Stimulated activated CD4-positive, alpha-beta T cell treated with anti-CD3 and anti-CD28 coated beads, Interleukin-15, amount 100 ng/mL, for 1 hour (primary cell): ENCODE data around the gene HMHB1.

ENCODE experiments used
- DNase-seq, 2 donors: peaks; one replicate each; pipeline ENCODE4 v3.0.0-alpha.2; 2020; ENCODE audit warnings: low read depth in 1 of 2, low spot score in 1 of 2

HMHB1 gene

DNA sequence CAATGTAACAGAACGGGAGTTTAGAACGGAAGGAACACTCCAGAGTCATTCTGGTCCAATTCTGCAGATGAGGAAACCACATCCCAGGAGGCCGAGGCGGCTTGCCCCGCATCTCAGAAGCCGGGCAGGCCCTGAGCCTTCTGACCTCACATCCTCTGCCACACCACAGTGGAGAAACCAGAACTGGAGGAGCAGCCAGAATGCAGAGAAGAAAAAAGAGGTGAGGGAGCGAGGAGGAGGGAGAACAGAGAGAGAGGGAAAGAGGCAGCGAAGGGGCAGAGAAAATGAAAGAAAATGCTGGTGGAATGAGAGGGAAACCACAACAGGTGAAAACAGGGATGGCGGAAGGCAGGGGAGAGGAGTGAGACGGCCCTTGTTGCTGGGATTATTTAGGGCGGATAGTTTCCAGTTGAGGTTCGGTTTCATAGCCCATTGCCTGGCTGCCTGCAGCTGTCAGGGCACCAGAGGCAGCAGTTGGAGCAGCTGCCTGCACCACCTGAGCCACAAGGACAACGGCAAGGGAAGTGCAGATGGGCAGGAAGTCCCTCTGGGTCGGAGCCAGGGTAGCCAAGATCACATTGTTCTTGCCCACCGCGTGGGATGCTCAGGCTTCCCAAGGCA lies at the start of gene HMHB1:
TSS of gene HMHB1 (plus strand) at position 77 of the 621 bp plus-strand sequence.
- DNase-seq = no peak

DNA sequence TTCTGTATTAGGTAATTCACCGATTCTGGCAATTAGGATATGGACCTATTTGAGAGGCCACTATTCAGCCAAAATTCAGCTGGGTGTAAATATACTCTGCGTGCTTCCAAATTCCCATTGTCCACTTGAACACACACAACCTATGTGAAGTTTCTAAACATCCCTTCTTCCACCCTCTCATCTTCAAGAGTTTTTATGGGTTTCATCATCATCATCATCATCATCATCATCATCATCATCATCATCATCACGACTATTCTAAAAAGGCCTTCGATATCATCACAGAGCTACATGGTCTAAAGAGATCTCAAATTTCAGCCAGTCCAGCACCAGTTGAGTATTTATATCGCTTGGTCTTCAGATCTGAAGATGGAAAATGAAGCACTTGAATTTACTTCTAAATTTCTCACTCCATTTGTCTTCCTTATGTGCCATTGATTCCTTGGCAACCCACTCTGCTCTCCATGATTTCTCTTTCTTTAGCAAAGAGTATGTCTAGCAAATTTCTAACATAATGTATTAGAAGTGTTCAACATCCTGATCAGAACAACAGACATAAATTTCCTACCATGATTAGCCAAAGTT lies 49.2 kb upstream of the HMHB1 start:
- no peak for DNase-seq

DNA sequence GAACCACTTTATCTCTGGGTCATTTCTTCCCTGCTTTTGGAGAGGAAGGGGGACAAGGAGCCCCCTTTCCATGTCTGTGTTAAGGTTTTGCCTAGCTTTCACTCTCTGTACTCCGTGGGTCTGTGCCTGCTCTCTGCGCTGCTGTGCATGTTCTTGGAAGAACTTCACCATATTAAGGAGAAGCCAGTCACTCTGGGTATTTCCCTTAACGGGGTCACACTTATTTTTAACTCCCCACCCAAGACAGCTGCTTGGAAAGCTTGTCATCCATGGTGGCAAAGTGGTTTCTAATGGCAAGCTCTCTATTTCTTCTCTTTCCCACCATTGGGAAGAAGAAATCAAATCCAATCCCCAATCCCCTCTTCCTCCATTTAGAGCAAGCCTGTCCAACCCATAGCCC lies 44.8 kb upstream of the HMHB1 start:
- no peak for DNase-seq

DNA sequence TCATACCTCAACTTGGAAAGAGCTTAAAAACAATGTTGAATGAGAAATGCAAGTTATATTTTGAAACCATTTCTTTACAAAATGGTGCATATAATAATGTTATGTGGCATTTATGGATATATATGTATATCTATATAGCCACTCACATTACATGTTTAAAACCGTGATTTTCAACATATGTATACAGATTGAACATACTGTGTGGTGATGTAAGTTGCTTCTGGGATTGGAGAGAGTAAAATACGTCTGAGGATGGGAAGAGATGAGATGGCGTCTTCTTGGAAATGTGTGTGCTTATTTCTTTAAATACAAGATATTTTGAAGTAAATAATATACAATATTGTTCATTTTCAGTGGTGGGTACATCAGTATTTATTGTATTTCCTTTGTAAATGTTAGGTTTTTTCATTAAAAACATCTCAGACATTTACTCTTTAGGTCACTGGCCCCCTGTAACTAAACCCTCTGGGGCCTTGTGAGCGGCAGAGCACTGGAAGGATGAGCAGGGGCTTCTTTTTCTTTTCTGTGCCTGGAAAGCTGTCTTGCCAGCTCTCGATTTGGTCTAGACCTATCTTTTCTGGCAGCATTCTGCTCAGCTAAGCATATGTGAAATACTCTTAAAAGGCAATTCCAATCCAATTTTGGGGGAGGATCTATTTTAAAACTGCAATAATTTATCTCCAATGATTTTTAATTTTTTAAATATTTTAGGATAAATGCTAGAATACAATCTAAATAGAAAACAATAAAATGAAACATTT lies 42.8 kb upstream of the HMHB1 start:
- DNase-seq = no peak

DNA sequence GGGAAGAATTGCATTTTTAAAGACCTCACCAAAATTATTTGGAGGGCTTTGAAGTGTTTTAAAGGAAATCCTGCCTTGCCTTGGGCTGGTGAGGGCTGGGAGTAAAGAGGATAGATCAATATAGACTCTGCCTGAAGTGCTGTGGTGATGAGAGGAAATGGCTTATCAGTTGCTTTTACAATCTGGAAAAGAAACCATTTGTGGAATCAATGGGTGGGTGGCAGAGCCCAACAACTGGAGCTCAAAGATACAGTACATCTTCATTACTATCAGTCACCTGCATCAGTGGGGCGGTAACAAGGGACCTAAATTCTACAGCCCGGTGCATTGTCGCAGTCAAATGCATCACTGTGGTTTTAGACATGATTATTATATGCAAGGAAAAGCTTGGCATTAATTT lies 41.5 kb upstream of the HMHB1 start:
- no peak for DNase-seq

DNA sequence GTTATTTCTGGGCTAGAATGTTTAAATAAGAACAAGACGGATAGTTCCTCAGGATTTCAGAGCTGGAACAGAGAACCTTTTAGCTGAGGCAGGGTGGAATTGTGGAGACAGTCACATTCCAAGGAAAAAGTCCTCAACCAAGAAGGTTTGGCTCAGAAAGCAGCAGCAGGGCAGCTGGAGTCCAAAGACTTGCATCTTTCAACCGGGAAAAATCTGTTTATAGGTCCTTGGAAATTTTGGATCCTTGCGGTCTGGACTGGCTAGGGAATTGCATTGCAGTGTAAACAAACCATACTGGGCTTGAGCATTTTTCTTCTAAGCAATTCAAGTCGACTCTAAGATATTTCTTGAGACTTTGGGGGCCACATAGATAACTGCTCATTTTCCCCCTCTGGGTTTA lies 40.8 kb upstream of the HMHB1 start:
- DNase-seq = no peak

DNA sequence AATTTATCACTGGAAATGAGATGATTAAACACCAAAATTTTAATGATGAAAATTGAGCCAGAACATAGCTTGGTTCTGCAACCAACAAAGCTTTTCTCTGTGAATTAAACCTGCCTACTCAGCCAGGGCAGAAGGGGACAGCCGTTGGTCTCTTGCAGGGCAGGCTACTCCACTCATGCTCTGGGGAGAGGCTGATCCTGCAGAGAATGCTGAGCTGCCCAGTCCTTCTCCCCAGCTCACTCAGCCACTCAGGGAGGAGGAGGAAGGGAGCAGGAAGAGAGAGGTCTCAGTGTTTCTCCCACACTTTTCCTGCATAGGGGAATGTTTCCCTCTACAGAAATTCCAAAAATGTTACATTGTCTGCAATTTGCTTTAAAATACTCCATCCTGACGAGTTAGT lies 40.4 kb upstream of the HMHB1 start:
- DNase-seq = no peak

DNA sequence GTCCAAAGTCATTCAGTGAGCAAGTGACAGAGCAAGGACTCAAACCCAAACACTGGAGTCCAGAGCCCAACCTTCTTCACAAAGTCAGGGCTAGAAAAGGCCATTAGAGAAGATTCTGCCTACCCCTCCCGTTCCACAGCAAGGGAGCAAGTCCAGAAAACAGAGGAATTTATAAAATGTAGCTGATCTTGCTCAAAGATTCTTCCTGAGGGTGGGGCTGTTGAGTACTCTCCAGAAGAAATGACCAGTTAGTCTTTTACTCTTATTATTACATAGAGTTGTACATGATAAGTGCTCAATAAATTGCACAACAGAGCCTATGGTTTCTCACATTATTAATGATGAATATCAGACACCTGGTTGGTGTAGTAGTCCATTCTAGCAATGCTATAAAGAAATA lies 39.3 kb upstream of the HMHB1 start:
- no peak for DNase-seq

DNA sequence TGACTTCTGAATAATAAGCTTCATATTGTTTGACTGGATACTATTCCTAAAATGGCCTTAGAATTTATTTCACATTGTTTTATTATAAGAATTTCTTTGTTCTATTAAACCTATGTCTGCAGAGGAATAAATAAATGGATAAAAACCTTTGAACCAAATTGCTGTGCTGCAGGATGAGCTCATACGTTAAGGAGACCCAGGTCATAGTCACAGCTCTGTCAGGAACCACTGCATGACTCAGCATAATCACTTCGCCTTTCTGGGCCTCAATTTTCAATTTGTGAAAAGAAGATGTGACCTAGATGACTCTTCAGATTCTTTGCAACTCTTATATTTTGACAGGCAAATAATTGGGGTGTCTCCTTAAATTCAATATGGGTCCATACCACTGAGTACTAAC lies 36.7 kb upstream of the HMHB1 start:
- DNase-seq = no peak

DNA sequence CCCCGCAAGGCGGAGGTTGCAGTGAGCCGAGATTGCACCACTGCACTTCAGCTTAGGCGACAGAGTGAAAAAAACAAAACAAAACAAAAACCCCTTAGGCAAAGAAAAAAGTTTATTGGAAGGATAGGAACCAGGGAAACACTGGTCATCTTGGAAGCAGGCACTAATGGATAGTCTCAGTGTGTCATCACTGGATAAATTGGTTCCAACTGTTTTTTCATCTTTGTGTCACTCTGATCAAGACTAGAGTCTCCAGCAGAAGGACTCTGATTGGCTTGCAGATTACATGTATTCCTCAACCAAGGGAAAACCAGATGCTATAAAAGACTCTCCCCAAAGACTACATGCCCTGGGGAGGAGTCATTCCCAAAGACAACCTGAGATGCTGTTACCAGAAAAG lies 35.0 kb upstream of the HMHB1 start:
- no peak for DNase-seq

DNA sequence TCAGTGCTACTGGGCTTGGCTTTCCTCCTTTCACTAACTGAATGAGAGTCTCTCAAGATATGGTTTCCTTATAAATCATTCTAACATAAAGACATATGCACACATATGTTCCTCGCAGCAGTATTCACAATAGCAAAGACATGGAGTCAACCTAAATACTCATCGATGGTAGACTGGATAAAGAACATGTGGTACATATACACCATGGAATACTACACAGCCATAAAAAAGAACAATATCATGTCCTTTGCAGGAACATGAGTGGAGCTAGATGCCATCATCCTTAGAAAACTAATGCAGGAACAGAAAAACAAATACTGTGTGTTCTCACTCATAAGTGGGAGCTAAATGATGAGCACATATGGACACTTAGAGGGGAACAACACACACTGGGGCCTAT lies 32.5 kb upstream of the HMHB1 start:
- DNase-seq = no peak

DNA sequence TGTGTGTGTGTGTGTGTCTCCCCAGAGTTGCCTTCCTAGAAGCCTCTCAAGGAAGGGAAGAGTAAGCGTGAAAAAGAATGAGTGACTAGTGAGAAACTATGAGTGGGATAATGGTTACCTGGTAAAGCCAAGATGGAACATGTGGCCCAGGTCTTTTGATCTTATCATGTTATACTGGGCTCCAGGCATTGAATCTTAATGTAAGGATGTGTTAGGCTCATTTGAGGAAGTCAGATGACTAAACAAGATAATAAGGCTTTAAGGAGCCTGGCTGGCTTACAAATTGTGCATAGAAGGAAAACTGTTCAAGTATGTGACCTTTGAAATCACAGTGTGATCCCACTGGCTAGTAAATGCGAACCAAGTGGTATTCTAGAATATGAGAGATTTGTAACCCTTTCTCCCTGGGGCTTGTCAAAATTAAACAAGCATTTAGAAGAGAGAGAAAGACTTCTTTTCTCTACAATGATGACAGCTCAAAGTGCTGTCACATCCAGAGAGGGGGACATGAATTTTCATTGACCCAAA lies 29.9 kb upstream of the HMHB1 start:
- no peak for DNase-seq

DNA sequence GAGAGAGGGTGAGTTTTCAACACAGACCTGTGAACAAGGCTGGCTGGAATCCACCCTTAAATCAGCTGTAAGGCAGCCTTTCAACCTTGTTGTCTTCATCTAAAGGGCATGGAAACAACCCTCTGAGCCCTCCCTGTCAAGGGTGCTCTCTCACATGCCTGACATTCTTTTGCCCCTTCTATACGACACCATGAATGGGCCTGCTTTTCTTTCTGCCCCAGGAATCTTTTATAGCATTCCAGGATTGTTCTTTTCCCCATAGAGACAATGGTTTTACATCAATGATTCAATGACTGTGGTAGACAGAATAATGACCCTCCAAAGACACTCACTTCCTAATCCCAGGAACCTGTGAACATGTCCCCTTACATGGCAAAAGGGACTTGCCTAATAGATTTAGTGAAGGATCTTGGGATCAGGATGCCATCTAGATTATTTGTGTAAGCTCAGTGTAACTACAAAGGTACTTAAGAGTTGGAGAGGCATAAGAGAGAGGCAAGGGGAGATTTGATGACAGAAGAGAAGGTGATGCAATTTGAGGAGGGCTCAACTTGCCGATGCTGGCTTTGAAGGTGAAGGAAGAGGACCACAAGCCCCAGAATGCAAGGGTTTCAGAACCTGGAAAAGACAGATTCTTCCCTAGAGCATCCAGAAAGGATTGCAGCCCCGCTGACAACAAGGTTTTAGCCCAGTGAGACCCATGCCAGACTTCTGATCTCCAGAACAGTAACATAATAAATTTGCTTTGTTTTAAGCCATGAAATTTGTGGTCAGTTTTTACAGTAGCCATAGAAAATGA lies 29.2 kb upstream of the HMHB1 start:
- no peak for DNase-seq

DNA sequence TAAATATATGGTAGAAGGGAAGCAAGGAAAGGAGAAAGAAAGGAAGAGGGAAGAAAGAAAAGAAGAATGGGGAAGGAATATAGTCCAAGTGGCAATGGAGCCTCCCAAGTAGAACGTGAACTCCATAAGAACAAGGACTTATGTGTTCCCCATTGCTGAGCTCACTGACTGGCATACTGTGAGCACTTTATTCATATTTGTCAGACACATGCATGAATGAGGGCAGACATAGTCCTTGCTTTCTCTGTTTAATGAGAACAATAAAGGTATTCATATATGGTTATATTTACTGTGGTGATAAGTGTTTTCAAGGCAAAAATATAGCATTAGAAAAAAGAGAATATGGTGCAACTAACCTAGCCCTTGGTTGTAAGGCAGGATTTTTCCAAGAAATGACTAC lies 23.6 kb upstream of the HMHB1 start:
- DNase-seq = no peak

DNA sequence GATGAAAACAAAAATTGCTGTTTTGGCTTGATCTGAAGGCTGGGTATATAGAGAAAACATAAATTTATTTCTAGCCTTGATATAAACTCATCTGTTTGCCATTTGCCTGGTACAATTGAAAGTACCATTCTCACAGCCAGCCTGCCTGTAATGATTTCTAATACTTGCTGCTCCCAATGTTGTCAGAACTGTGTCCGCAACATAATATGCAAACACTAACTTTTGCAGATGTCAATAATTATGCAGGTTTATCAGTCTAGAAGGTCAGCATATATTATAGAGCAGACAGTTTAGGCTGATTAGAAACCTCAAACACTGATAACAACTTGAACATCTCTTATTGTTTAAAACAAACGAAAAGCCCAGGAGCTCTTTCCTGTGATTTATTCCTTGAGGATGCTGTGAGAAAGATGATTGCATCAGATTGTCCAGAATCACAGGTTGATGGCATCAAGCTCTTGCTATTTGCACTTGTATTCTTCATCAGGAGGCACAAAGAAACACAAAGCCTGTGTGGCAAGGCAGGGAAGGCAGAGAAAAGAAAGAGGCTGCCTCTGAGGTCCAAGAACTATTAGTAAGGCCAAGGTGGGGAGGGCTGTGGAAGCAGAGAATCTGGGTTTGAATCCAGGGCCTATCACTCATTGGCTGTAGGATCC lies 21.4 kb upstream of the HMHB1 start:
- no peak for DNase-seq

DNA sequence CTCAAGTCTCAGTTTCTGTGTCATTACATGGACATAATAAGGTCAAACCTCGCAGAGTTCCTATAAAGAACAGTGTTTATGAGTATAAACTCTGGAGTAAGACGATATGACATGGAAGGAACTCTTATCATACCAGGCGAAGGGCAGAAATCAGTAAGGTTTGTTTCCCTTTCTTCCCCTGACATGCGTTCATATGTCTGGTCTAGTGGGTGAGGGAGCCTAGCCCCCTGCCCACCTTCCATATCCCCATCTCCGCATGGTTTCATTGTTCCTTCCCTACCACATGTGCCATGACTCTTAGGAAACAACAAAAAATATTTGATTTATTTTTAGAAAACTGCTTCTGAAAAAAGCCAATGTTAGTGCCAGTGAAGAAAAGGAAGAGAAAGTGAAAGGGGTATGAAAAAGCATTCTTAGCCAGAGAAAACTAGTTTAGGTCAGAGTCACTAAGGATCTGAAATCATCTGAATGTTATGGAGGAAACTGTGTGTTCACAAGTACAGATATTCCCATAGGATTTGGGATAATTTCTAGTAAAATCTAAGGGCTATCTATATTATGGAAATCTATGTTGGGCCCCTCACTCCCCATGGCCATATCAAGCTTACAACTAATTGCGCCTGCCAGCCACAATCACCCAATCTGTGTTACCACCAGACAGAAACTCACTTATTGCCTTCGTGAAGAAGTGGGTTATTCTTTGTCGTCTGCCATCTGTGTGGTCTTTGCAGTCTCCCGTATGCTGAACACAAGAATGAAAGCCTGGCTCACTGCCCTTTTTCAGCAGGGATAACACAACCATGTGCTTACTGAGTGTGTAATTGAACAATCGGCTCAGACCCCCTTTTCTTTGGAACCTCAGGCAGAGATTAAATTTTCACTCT lies 19.9 kb upstream of the HMHB1 start:
- no peak for DNase-seq

DNA sequence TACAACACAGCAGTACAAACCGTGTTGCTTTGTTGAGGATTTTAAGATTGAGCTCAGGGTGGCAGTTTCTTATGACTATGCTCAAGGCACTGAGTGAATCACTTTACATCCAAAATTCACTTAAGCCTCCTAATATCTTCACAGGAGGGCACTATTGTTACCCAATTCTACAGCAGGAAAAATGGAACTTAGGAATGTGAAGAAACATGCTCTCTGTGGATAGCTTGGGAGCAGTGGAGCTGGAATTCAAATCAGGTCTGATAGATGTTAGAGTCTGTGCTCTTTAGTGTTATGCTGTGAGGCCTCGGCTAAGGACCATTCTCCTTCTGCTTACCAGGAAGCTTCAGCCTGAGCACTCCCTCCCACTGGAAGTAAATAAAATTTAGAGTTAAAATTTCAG lies 18.7 kb upstream of the HMHB1 start:
- no peak for DNase-seq

DNA sequence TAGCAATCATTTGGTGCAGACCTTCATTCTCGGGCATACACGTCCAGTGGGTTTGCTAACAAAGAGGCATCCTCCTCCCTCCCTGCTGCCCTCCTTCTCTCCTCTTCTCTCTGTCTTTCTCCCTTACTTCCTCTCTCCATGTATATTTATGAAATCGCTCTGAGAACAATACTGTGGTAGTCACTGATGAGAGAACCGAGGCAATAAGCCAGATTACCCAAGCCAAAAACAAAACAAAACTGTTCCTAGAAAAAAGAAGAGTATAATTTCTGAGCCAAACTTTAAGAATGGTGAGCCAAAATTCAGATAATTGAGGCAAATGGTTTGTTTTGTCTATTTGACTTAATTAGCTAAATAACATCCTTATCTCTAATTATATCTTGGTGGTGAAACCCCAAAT lies 15.8 kb upstream of the HMHB1 start:
- no peak for DNase-seq

DNA sequence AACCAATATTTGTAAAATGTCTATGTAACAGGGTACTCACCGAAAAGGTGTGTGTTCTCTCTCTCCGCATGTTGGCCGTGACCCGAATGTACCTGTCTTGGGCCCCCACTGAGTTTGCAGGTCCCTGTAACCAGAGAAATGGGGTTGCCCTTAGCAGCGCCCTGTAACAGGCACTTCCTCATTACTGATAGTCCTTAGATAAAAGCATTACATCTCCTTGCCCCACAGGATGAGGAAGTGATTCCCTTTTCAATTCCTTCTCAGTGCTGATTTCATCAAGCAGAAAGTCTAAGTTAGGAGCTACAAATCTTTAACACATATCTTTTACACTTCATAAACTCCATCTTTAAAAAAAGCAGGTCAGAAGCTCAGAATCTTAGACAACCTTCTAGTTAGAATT lies 15.2 kb upstream of the HMHB1 start:
- DNase-seq = no peak

DNA sequence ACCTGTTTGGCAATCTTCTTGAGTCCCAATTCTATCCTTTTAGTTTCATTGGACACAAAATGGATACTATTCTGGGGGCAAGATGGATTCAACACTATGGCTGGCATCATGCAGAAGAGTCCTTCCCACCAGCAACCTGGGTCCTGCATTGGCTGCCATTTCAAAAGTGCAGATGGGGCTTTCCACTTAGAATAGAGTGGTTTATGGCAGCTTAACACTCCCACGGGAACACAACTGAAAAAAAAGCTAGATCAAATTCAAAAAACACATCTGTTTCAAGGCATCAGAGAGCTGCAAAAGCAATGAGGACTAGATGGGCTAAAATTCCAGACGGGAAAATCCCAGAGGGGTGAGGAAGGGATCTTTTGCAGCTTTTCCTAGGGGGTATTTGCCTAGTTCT lies 11.2 kb upstream of the HMHB1 start:
- DNase-seq = no peak
